ENCODE measurements around the gene EIF1. TPM values are rescaled to one million over a fixed set of nuclear protein-coding genes. Genes with fewer than 3 reads are reported as not detected.

EIF1 gene
- total RNA-seq, 1 experiment from 2014 or later: 775 TPM

- H3F3A ChIP-seq (ENCODE audit: insufficient read depth, low read depth): no peaks in the 10 kb centered on the region
- intact Hi-C loops (cut with micrococcal nuclease; ENCODE audit: unreplicated experiment): no loop called here
- H3K27me3 ChIP-seq (ENCODE audit: insufficient read depth, low read depth): no peaks in the 10 kb centered on the region
- H2AFZ ChIP-seq: no peak overlapping the region
- H3K79me2 ChIP-seq (ENCODE audit: low read depth): no peaks in the 10 kb centered on the region
- TF ChIP-seq CTCF (conservative IDR thresholded peaks at IDR 0.05) (no peak), EZH2 (IDR thresholded peaks at IDR 0.05; ENCODE audit: low read depth) (no peak)
- H3K4me1 ChIP-seq (replicated peaks; ENCODE audit: insufficient read depth): no peaks in the 10 kb centered on the region
- no TSS peak for BruUV-seq (replicated peaks)
- H3K9me3 ChIP-seq (ENCODE audit: insufficient read depth, low read depth): no peaks in the 10 kb centered on the region; the same call in 1 of the 2 replicates
- H3K4me3 ChIP-seq: no peak overlapping the region
- CTCF ChIA-PET: no interaction called here
- POLR2A ChIA-PET (ENCODE audit: unreplicated experiment): interaction anchor here (0.6 kb wide), 1 partner anchor 11 kb away, joined by 3 read pairs; no protein-coding TSS in a partner anchor
- H3K4me2 ChIP-seq: no peak overlapping the region
- no peak overlapping the region for H3K27ac ChIP-seq
- H3K36me3 ChIP-seq (ENCODE audit: low read depth): no peaks in the 10 kb centered on the region
- H4K20me1 ChIP-seq (ENCODE audit: insufficient read depth): no peaks in the 10 kb centered on the region
- DNase-seq: no peak
- H3K9me2 ChIP-seq (ENCODE audit: insufficient read depth): no peaks in the 10 kb centered on the region
These were observed 35.9 kb downstream of the EIF1 start for GRCh38 chr17:41724476-41725050.

GRCh38 chr17:41725134-41725533 is 36.4 kb downstream of the EIF1 start:
- H4K20me1 ChIP-seq (ENCODE audit: insufficient read depth): no peaks in the 10 kb centered on the region
- no peak overlapping the region for H3K4me2 ChIP-seq
- intact Hi-C loops (cut with micrococcal nuclease; ENCODE audit: unreplicated experiment): no loop called here
- H3K27me3 ChIP-seq (ENCODE audit: insufficient read depth, low read depth): no peaks in the 10 kb centered on the region
- H3K9me3 ChIP-seq (ENCODE audit: insufficient read depth, low read depth): no peaks in the 10 kb centered on the region; the same call in 1 of the 2 replicates
- TF ChIP-seq EZH2 (IDR thresholded peaks at IDR 0.05; ENCODE audit: low read depth): no peak
- no peaks in the 10 kb centered on the region for H3K9me2 ChIP-seq (ENCODE audit: insufficient read depth)
- no peak for DNase-seq
- no peak overlapping the region for H3K4me3 ChIP-seq
- no TSS peak for BruUV-seq (replicated peaks)
- no peaks in the 10 kb centered on the region for H3F3A ChIP-seq (ENCODE audit: insufficient read depth, low read depth)
- H3K79me2 ChIP-seq (ENCODE audit: low read depth): no peaks in the 10 kb centered on the region
- ChIA-PET POLR2A (ENCODE audit: unreplicated experiment) (no interaction called here), CTCF (no interaction called here)
- no peak overlapping the region for H2AFZ ChIP-seq
- no peak overlapping the region for H3K27ac ChIP-seq
- H3K4me1 ChIP-seq (replicated peaks; ENCODE audit: insufficient read depth): no peaks in the 10 kb centered on the region
- H3K36me3 ChIP-seq (ENCODE audit: low read depth): no peaks in the 10 kb centered on the region

GRCh38 chr17:41728056-41728455 is 39.4 kb downstream of the EIF1 start:
- H4K20me1 ChIP-seq (ENCODE audit: insufficient read depth): no peaks in the 10 kb centered on the region
- ChIA-PET CTCF (no interaction called here), POLR2A (ENCODE audit: unreplicated experiment) (interaction anchor here (0.6 kb wide), 1 partner anchor 40 kb away, joined by 11 read pairs; no protein-coding TSS in a partner anchor)
- intact Hi-C loops (cut with micrococcal nuclease; ENCODE audit: unreplicated experiment): no loop called here
- H3K27ac ChIP-seq: no peak overlapping the region
- no peaks in the 10 kb centered on the region for H3K36me3 ChIP-seq (ENCODE audit: low read depth)
- TF ChIP-seq CTCF (conservative IDR thresholded peaks at IDR 0.05) (no peak), EZH2 (IDR thresholded peaks at IDR 0.05; ENCODE audit: low read depth) (no peak)
- H3K79me2 ChIP-seq (ENCODE audit: low read depth): no peaks in the 10 kb centered on the region
- DNase-seq: no peak
- no peaks in the 10 kb centered on the region; the same call in 1 of the 2 replicates for H3F3A ChIP-seq (ENCODE audit: insufficient read depth, low read depth)
- H3K9me3 ChIP-seq (ENCODE audit: insufficient read depth, low read depth): no peaks in the 10 kb centered on the region
- H3K4me3 ChIP-seq: no peak overlapping the region
- no peak overlapping the region for H2AFZ ChIP-seq
- no peak overlapping the region for H3K4me2 ChIP-seq
- H3K27me3 ChIP-seq (ENCODE audit: insufficient read depth, low read depth): peaks cover 12% of the 10 kb centered on the region
- BruUV-seq (replicated peaks): no TSS peak
- no peaks in the 10 kb centered on the region for H3K9me2 ChIP-seq (ENCODE audit: insufficient read depth)
- no peaks in the 10 kb centered on the region for H3K4me1 ChIP-seq (replicated peaks; ENCODE audit: insufficient read depth)
